Retinal pigment epithelial cell (primary cell): ENCODE results near the gene GET4.

Source experiments
- DNase-seq: peaks from one replicate; pipeline ENCODE4 v3.0.0-alpha.2; 2010; ENCODE audit warnings: low read depth
- H3K4me3 ChIP-seq: 2 replicates; pipeline ENCODE4 v1.5.1; 2011; ENCODE audit warnings: mild to moderate bottlenecking, low read length, control low read depth, moderate library complexity
- CTCF ChIP-seq: conservative IDR thresholded peaks from 2 replicates; pipeline ENCODE4 v1.5.1; 2011; ENCODE audit warnings: low read depth, low read length, control low read depth, inconsistent platforms

Gene GET4

GRCh38 chr7:911791-912480 is 35.6 kb downstream of the GET4 start:
- DNase-seq, result no peak
- H3K4me3 ChIP-seq, result no peak overlapping the region
- no peak for TF ChIP-seq CTCF

- no peak for TF ChIP-seq CTCF
- no peak overlapping the region for H3K4me3 ChIP-seq
- no peak for DNase-seq
Measured at GRCh38 chr7:913736-914520, 37.6 kb downstream of the GET4 start.

GRCh38 chr7:914521-915194 is 38.3 kb downstream of the GET4 start:
- H3K4me3 ChIP-seq, result no peak overlapping the region
- DNase-seq, result no peak
- no peak for TF ChIP-seq CTCF

GRCh38 chr7:915291-916218 is 39.2 kb downstream of the GET4 start:
- no peak for DNase-seq
- no peak for TF ChIP-seq CTCF
- H3K4me3 ChIP-seq, result no peak overlapping the region

GRCh38 chr7:916291-916941 is 40.1 kb downstream of the GET4 start:
- TF ChIP-seq CTCF, result no peak
- DNase-seq, result no peak
- H3K4me3 ChIP-seq, result no peak overlapping the region
